Gastrocnemius medialis (tissue), 4 donors: ENCODE data around the gene MYBL2.

Source experiments
- POLR2A ChIP-seq, 2 donors: fragments of 450-650 bp; IDR thresholded peaks; one replicate each; pipeline ENCODE4 v1.6.1; 2017; ENCODE audit warnings: antibody characterized with exemption in 2 of 2, mild to moderate bottlenecking in 2 of 2, moderate library complexity in 2 of 2
- TF ChIP-seq, protein P1 (sequence below), 5 experiments: fragments of 450-650 bp in 3 of 5; fragments of 200-600 bp in 2 of 5; sonication (generic) in 2 of 5; IDR thresholded peaks in 4 of 5; conservative IDR thresholded peaks in 1 of 5; 1 replicate in 4 of 5; 2 replicates in 1 of 5; pipeline ENCODE4 v1.5.1; 2016 to 2019; ENCODE audit warnings: antibody characterized with exemption in 5 of 5, mild to moderate bottlenecking in 3 of 5, moderate library complexity in 3 of 5

DNA sequence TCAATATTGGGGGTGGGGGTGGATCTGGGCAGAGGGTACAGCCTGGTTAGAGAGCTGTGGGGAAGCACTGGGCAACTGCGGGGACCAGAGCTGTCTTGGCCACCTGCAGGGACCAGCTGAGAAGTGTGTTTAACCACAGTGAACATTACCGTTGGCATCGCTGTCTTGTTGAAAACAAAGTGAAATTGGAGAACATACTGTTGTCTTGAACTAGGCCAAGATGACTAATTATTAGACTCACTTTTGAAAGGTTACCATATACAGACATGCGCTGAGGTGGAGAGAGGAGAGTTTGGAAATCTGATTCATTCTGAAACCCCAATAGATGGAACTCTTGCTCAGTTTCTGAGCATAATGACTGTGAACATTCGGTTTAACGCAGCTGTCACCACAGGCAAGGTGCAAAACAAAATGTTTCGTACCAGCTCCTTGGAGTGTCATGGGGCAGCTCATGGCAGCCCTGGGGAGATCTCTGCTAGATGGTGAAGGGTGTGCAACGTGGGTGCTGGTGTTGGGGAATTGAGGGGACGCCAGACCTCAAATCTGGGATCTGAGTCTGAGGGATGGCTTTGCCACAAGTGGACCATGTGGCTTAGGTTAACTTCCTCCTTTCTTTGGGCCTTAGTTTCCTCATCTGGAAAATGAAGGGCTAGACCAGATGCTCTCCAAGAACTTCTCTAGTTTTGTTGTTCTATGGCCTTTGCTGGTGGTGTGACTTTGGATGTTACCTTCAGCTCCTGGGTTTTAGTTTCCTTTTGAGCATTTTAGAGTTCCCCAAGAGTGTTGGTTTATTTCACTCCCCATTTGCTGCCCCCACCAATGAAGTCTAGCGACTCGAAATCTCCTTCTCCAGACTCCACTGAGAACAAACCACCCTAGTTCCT, 84.5 kb downstream of the MYBL2 start:
- TF ChIP-seq, protein P1, sequence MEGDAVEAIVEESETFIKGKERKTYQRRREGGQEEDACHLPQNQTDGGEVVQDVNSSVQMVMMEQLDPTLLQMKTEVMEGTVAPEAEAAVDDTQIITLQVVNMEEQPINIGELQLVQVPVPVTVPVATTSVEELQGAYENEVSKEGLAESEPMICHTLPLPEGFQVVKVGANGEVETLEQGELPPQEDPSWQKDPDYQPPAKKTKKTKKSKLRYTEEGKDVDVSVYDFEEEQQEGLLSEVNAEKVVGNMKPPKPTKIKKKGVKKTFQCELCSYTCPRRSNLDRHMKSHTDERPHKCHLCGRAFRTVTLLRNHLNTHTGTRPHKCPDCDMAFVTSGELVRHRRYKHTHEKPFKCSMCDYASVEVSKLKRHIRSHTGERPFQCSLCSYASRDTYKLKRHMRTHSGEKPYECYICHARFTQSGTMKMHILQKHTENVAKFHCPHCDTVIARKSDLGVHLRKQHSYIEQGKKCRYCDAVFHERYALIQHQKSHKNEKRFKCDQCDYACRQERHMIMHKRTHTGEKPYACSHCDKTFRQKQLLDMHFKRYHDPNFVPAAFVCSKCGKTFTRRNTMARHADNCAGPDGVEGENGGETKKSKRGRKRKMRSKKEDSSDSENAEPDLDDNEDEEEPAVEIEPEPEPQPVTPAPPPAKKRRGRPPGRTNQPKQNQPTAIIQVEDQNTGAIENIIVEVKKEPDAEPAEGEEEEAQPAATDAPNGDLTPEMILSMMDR (IDR thresholded peaks at IDR 0.05 in 4 of 5, conservative IDR thresholded peaks at IDR 0.05 in 1 of 5) = no peak
- no peak for TF ChIP-seq POLR2A (IDR thresholded peaks at IDR 0.05)
